ENCODE data around the gene ZWILCH. TPM values are rescaled to one million over a fixed set of nuclear protein-coding genes. Genes with fewer than 3 reads are reported as not detected.

ZWILCH gene
- total RNA-seq, 2 experiments from 2014 or later, result 36.9 to 50.2 TPM

- intact Hi-C loops (cut with micrococcal nuclease; ENCODE audit: unreplicated experiment), result no loop called here
- ChIA-PET POLR2A (no interaction called here), CTCF (ENCODE audit: unreplicated experiment) (no interaction called here)
- no peaks in the 10 kb centered on the region for H3K79me2 ChIP-seq (ENCODE audit: insufficient read depth, low read depth, low read length)
- no peak for DNase-seq (ENCODE audit: low spot score)
- H3K9me3 ChIP-seq (ENCODE audit: low read length), result no peaks in the 10 kb centered on the region
- no peaks in the 10 kb centered on the region for H3K9me2 ChIP-seq (ENCODE audit: insufficient read depth, low read length)
- no peaks in the 10 kb centered on the region for H4K20me1 ChIP-seq (ENCODE audit: insufficient read depth, low read length)
- peaks cover 8% of the 10 kb centered on the region for H3K4me1 ChIP-seq (ENCODE audit: insufficient read depth, low read length, poor library complexity, severe bottlenecking)
- no peak overlapping the region for H2AFZ ChIP-seq (ENCODE audit: low read length)
- no peak overlapping the region for H3K4me2 ChIP-seq (ENCODE audit: low read length)
- BruUV-seq (replicated peaks), result no TSS peak
- no peak for TF ChIP-seq CTCF (conservative IDR thresholded peaks at IDR 0.05; ENCODE audit: low read length)
- TF ChIP-seq EZH2phosphoT487 (IDR thresholded peaks at IDR 0.05; ENCODE audit: borderline replicate concordance, low read depth, low read length), result no peak
- H3K27ac ChIP-seq (ENCODE audit: low read depth, low read length, poor library complexity, severe bottlenecking), result no peak overlapping the region
- no peaks in the 10 kb centered on the region for H3K36me3 ChIP-seq (ENCODE audit: insufficient read depth, low read length)
- no peak overlapping the region for H3K4me3 ChIP-seq (ENCODE audit: low read depth, low read length, poor library complexity, severe bottlenecking)
Observed at GRCh38 chr15:66563126-66563525, 58.0 kb downstream of the ZWILCH start.

- no peaks in the 10 kb centered on the region for H4K20me1 ChIP-seq (ENCODE audit: insufficient read depth, low read length)
- H3K36me3 ChIP-seq (ENCODE audit: insufficient read depth, low read length), result no peaks in the 10 kb centered on the region
- no peak overlapping the region for H3K27ac ChIP-seq (ENCODE audit: low read depth, low read length, poor library complexity, severe bottlenecking)
- CTCF ChIA-PET (ENCODE audit: unreplicated experiment), result no interaction called here
- no peak for TF ChIP-seq EZH2phosphoT487 (IDR thresholded peaks at IDR 0.05; ENCODE audit: borderline replicate concordance, low read depth, low read length)
- no peak for TF ChIP-seq CTCF (conservative IDR thresholded peaks at IDR 0.05; ENCODE audit: low read length)
- POLR2A ChIA-PET, result no interaction called here
- no peak for DNase-seq (ENCODE audit: low spot score)
- no peak overlapping the region for H3K4me2 ChIP-seq (ENCODE audit: low read length)
- H3K79me2 ChIP-seq (ENCODE audit: insufficient read depth, low read depth, low read length), result no peaks in the 10 kb centered on the region
- no peak overlapping the region for H2AFZ ChIP-seq (ENCODE audit: low read length)
- no peaks in the 10 kb centered on the region for H3K9me3 ChIP-seq (ENCODE audit: low read length)
- H3K4me3 ChIP-seq (ENCODE audit: low read depth, low read length, poor library complexity, severe bottlenecking), result no peak overlapping the region
- H3K9me2 ChIP-seq (ENCODE audit: insufficient read depth, low read length), result no peaks in the 10 kb centered on the region
- H3K4me1 ChIP-seq (ENCODE audit: insufficient read depth, low read length, poor library complexity, severe bottlenecking), result peaks cover 8% of the 10 kb centered on the region
- no TSS peak for BruUV-seq (replicated peaks)
- intact Hi-C loops (cut with micrococcal nuclease; ENCODE audit: unreplicated experiment), result no loop called here
Observed at GRCh38 chr15:66563566-66564110, 58.5 kb downstream of the ZWILCH start.

- H3K4me1 ChIP-seq (ENCODE audit: insufficient read depth, low read length, poor library complexity, severe bottlenecking), result peaks cover 8% of the 10 kb centered on the region
- no peak for DNase-seq (ENCODE audit: low spot score)
- no peaks in the 10 kb centered on the region for H3K9me2 ChIP-seq (ENCODE audit: insufficient read depth, low read length)
- H3K4me2 ChIP-seq (ENCODE audit: low read length), result no peak overlapping the region
- H3K4me3 ChIP-seq (ENCODE audit: low read depth, low read length, poor library complexity, severe bottlenecking), result no peak overlapping the region
- no peaks in the 10 kb centered on the region for H3K36me3 ChIP-seq (ENCODE audit: insufficient read depth, low read length)
- POLR2A ChIA-PET, result interaction anchor here (0.7 kb wide), 1 partner anchor 664 kb away, joined by 3 read pairs; no protein-coding TSS in a partner anchor
- TF ChIP-seq EZH2phosphoT487 (IDR thresholded peaks at IDR 0.05; ENCODE audit: borderline replicate concordance, low read depth, low read length) (no peak), CTCF (conservative IDR thresholded peaks at IDR 0.05; ENCODE audit: low read length) (no peak)
- H3K27ac ChIP-seq (ENCODE audit: low read depth, low read length, poor library complexity, severe bottlenecking), result no peak overlapping the region
- H2AFZ ChIP-seq (ENCODE audit: low read length), result no peak overlapping the region
- no peaks in the 10 kb centered on the region for H3K79me2 ChIP-seq (ENCODE audit: insufficient read depth, low read depth, low read length)
- no TSS peak for BruUV-seq (replicated peaks)
- no peaks in the 10 kb centered on the region for H4K20me1 ChIP-seq (ENCODE audit: insufficient read depth, low read length)
- CTCF ChIA-PET (ENCODE audit: unreplicated experiment), result no interaction called here
- intact Hi-C loops (cut with micrococcal nuclease; ENCODE audit: unreplicated experiment), result no loop called here
- no peaks in the 10 kb centered on the region for H3K9me3 ChIP-seq (ENCODE audit: low read length)
Observed at GRCh38 chr15:66564136-66565041, 59.3 kb downstream of the ZWILCH start.
